ENCODE results near the gene TDP2. TPM values are rescaled to one million over a fixed set of nuclear protein-coding genes. Genes with fewer than 3 reads are reported as not detected.
"Not testable (repeated sequence)": the region's sequence is repeated elsewhere in the genome, so short reads cannot be mapped to it uniquely, and the experiment has no call there.

Gene TDP2
- total RNA-seq, 1 experiment from 2014 or later: 30.2 TPM

DNA sequence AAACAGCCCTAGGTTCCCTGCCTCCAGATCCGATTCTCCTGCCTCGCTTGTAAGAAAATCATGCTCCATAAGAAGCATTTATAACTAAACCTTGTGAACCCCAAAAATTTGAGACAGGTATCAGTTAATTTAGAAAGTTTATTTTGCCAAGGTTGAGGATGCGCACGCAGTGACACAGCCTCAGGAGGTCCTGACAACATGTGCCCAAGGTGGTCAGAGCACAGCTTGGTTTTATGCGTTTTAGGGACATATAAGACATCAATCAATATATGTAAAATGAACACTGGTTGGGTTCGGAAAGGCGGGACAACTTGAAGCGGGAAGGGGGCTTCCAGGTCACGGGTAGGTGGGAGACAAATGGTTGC lies 2.3 kb upstream of the TDP2 start:
- Histone ChIP-seq H3K4me2 (ENCODE audit: low read length) (no peak overlapping the region), H3K36me3 (ENCODE audit: control insufficient read depth in 1 of 2, insufficient read depth in 2 of 2, low read length in 2 of 2) (peaks cover 0 to under 1% of the 10 kb centered on the region in 2 experiments; a peak in 1 of 4 replicates), H4K20me1 (ENCODE audit: insufficient read depth) (no peaks in the 10 kb centered on the region), H3K9ac (ENCODE audit: low read length) (no peak overlapping the region), H3K9me3 (ENCODE audit: control insufficient read depth in 1 of 2, insufficient read depth in 1 of 2, low read depth in 1 of 2, low read length in 2 of 2) (peaks cover 5 to 10% of the 10 kb centered on the region in 2 experiments; a peak in 2 of 4 replicates), H2AFZ (ENCODE audit: low read depth, low read length, poor library complexity, severe bottlenecking) (no peak overlapping the region), H3K79me2 (ENCODE audit: insufficient read depth, low read length) (peaks cover 33% of the 10 kb centered on the region), H3K4me3 (replicated peaks in 1 of 2; ENCODE audit: low read depth in 1 of 2, low read length in 2 of 2) (no peak overlapping the region), H3K4me1 (ENCODE audit: control insufficient read depth in 1 of 2, insufficient read depth in 2 of 2, low read length in 2 of 2) (peaks cover 7 to 16% of the 10 kb centered on the region in 2 experiments; a peak in 3 of 4 replicates), H3K9me2 (ENCODE audit: insufficient read depth) (no peaks in the 10 kb centered on the region), H3K27ac (ENCODE audit: low read depth, low read length) (no peak overlapping the region), H3K27me3 (ENCODE audit: insufficient read depth, low read length) (no peaks in the 10 kb centered on the region)
- BruUV-seq (replicated peaks): no TSS peak
- ChIA-PET CTCF (no interaction called here), RAD21 (ENCODE audit: low non-redundant PET in 1 of 2, low total read pairs in 2 of 2, uncharacterized antibody in 2 of 2, unreplicated experiment in 2 of 2) (no interaction called here), POLR2A (interaction anchor here (0.7 kb wide), 1 partner anchor 51 kb away, joined by 3 read pairs; no protein-coding TSS in a partner anchor)
- TF ChIP-seq, protein P1, sequence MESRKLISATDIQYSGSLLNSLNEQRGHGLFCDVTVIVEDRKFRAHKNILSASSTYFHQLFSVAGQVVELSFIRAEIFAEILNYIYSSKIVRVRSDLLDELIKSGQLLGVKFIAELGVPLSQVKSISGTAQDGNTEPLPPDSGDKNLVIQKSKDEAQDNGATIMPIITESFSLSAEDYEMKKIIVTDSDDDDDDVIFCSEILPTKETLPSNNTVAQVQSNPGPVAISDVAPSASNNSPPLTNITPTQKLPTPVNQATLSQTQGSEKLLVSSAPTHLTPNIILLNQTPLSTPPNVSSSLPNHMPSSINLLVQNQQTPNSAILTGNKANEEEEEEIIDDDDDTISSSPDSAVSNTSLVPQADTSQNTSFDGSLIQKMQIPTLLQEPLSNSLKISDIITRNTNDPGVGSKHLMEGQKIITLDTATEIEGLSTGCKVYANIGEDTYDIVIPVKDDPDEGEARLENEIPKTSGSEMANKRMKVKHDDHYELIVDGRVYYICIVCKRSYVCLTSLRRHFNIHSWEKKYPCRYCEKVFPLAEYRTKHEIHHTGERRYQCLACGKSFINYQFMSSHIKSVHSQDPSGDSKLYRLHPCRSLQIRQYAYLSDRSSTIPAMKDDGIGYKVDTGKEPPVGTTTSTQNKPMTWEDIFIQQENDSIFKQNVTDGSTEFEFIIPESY (IDR thresholded peaks at IDR 0.05; ENCODE audit: extremely low read depth, insufficient replicate concordance, low read length): no peak
- TF ChIP-seq, protein P2, sequence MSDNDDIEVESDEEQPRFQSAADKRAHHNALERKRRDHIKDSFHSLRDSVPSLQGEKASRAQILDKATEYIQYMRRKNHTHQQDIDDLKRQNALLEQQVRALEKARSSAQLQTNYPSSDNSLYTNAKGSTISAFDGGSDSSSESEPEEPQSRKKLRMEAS (IDR thresholded peaks at IDR 0.05): no peak
- TF ChIP-seq ZFX (IDR thresholded peaks at IDR 0.05) (no peak), REST (IDR thresholded peaks at IDR 0.05; ENCODE audit: low read depth) (no peak)
- intact Hi-C loops (cut with micrococcal nuclease): no loop called here
- ATAC-seq (no peak), DNase-seq (ENCODE audit: low read depth, low spot score) (no peak)

DNA sequence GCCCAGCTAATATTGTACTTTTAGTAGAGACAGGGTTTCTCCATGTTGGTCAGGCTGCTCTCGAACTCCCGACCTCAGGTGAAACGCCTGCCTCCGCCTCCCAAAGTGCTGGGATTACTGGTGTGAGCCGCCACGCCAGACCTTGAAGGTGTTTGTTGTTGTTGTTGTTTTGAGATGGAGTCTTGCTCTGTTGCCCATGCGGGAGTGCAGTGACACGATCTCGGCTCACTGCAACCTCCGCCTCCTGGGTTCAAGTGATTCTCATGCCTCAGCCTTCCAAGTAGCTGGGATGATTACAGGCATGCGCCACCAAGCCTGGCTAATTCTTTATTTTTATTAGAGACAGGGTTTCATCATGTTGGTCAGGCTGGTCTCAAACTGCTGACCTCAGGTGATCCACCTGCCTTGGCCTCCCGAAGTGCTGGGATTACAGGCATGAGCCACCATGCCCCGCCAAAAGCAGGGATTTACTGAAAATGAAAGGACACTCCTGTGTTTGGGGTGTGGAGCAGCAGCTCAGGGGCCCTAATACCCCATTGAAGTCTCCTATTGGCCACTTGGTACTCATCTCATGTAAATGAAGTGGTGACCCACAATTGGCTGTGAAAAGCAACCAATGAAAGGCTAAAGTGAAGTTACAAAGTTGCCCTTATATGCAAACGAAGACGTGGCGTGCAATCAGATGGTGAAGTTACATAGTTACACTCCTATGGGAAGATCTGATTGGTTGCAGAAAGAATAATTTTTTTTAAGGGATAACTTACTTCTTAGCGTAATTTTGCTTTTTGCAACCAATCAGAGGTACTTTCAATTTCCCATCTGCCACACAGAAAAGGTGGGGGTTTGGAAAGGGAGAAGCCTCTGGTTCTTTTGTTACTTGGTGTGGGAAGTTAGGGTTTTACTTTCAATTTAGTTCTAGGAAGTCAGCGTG lies 1.6 kb upstream of the TDP2 start:
- Histone ChIP-seq H3K9ac (ENCODE audit: low read length) (peak overlapping the region; percentile 88; the same call in 1 of the 2 replicates), H3K4me1 (ENCODE audit: control insufficient read depth in 1 of 2, insufficient read depth in 2 of 2, low read length in 2 of 2) (peaks cover 7 to 16% of the 10 kb centered on the region in 2 experiments; a peak in 3 of 4 replicates), H3K4me3 (replicated peaks in 1 of 2; ENCODE audit: low read depth in 1 of 2, low read length in 2 of 2) (peak overlapping the region; percentile 91 to 97), H3K4me2 (ENCODE audit: low read length) (peak overlapping the region; percentile 84), H3K79me2 (ENCODE audit: insufficient read depth, low read length) (peaks cover 37% of the 10 kb centered on the region), H3K9me3 (ENCODE audit: control insufficient read depth in 1 of 2, insufficient read depth in 1 of 2, low read depth in 1 of 2, low read length in 2 of 2) (peaks cover 5 to 10% of the 10 kb centered on the region in 2 experiments; a peak in 2 of 4 replicates)
- BruUV-seq (replicated peaks); H3K36me3 ChIP-seq (ENCODE audit: control insufficient read depth in 1 of 2, insufficient read depth in 2 of 2, low read length in 2 of 2); H4K20me1 ChIP-seq (ENCODE audit: insufficient read depth); ATAC-seq; H3K27ac ChIP-seq (ENCODE audit: low read depth, low read length); RAD21 ChIA-PET (ENCODE audit: low non-redundant PET in 1 of 2, low total read pairs in 2 of 2, uncharacterized antibody in 2 of 2, unreplicated experiment in 2 of 2); H2AFZ ChIP-seq (ENCODE audit: low read depth, low read length, poor library complexity, severe bottlenecking); DNase-seq (ENCODE audit: low read depth, low spot score); POLR2A ChIA-PET; intact Hi-C loops (cut with micrococcal nuclease); H3K27me3 ChIP-seq (ENCODE audit: insufficient read depth, low read length); H3K9me2 ChIP-seq (ENCODE audit: insufficient read depth): not testable (repeated sequence)
- CTCF ChIA-PET: interaction anchor here (2.1 kb wide), 1 partner anchor 87 kb away, joined by 13 read pairs; no protein-coding TSS in a partner anchor

Measured in HCT116 (cell line).